Measurements from ENCODE around the gene ECSCR.
"Not testable (repeated sequence)": the region's sequence is repeated elsewhere in the genome, so short reads cannot be mapped to it uniquely, and the experiment has no call there.

The ECSCR gene, protein sequence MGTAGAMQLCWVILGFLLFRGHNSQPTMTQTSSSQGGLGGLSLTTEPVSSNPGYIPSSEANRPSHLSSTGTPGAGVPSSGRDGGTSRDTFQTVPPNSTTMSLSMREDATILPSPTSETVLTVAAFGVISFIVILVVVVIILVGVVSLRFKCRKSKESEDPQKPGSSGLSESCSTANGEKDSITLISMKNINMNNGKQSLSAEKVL

GRCh38 chr5:139462586-139463276 is at the start of gene ECSCR:
TSS of gene ECSCR (minus strand) at chr5:139462743. CDS start at chr5:139462670, 73 bp downstream.
- FAIRE-seq = no peak

DNA sequence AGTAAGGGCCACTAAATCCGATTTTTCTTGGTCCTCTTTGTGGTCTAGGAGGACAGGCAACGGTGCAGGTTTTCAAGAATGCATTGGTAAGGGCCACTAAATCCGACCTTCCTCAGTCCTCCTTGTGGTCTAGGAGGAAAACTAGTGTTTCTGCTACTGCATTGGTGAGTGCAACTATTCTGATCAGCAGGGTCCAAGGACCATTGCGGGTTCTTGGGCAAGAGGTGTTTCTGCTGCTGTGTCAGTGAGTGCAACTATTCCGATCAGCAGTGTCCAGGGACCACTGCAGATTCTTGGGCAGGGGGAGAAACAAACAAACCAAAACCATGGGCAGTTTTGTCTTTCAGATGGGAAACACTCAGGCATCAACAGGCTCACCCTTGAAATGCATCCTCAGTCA is 42.2 kb upstream of the ECSCR start:
- FAIRE-seq = not testable (repeated sequence)

- not testable (repeated sequence) for FAIRE-seq
These were observed 41.3 kb upstream of the ECSCR start for GRCh38 chr5:139503879-139504278.

DNA sequence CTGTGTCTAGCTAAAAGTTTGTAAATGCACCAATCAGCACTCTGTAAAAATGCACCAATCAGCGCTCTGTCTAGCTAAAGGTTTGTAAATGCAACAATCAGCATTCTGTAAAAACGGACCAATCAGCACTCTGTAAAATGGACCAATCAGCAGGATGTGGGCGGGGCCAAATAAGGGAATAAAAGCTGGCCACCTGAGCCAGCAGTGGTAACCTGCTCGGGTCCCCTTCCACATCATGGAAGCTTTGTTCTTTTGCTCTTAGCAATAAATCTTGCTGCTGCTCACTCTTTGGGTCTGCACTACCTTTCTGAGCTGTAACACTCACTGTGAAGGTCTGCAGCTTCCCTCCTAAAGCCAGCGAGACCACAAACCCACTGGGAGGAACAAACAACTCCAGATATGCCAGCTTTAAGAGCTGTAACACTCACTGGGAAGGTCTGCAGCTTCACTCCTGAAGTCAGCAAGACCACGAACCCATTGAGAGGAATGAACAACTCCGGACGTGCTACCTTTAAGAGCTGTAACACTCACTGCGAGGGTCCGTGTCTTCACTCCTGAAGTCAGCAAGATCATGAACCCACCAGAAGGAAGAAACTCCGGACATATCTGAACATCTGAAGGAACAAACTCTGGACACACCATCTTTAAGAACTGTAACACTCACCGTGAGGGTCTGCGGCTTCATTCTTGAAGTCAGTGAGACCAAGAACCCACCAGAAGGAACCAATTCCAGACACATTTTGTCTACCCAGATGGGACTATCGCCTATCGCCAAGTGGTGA is 40.7 kb upstream of the ECSCR start:
- FAIRE-seq = not testable (repeated sequence)

DNA sequence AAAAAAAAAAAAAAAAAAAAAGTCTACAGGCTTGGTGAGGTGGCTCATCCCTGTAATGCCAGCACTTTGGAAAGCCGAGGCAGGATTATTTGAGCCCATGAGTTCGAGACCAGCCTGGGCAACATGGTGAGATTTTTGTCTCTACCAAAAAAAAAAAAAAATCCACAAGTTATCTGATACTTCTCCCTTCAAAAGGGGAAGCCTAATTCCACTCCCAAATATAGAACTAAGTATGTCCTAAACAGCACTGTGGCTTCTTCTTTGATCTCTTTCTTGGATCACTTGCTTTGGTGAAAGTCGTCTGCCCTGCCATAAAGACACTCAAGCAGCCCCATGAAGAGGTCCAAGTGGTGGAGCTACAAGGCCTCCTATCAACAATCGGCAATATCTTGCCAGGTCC is 38.8 kb upstream of the ECSCR start:
- no peak for FAIRE-seq

GRCh38 chr5:139495638-139496435 is 33.3 kb upstream of the ECSCR start:
- FAIRE-seq = no peak

DNA sequence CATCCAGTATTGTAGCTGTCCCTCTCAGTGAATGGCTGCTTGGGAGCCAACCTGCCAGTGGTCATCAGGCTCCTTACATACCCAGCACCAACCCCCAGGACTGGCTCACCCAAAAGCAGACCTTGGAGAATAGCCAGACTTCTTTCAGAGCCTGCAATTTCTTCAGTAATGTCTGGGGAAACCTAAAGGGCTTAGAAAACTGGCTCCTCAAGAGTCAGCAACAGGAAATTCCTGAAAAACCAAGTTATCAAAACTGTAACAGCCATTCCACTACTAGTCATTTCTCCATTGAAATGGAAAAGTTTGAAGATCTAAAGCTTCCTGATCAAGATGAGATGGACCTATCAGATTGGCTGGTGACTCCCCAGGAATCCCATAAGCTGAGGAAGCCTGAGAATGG is 32.3 kb upstream of the ECSCR start:
- no peak for FAIRE-seq

GRCh38 chr5:139494256-139494655 is 31.7 kb upstream of the ECSCR start:
- FAIRE-seq = no peak

GRCh38 chr5:139492700-139493192 is 30.2 kb upstream of the ECSCR start:
- FAIRE-seq = no peak

GRCh38 chr5:139488260-139488659 is 25.7 kb upstream of the ECSCR start:
- no peak for FAIRE-seq

DNA sequence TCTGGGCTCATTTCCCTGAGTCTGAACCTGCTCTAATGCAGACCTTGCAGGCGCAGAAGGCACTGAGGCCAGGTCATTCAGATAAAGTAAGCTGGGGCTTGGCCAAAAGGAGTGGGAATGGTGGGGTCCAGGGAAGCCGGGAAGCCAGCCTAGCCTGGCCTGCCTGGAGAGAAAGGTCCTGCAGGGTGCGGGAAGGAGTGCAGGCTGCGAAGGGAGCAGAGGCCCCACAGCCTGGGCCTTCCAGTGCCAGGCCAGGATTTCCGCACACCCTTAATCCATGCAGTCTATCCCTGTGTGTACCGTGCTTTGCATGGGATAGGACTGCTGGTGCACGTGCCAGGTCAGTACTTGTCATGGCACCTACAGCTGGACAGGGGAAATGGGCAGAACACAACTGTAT is 23.7 kb upstream of the ECSCR start:
- FAIRE-seq = no peak

DNA sequence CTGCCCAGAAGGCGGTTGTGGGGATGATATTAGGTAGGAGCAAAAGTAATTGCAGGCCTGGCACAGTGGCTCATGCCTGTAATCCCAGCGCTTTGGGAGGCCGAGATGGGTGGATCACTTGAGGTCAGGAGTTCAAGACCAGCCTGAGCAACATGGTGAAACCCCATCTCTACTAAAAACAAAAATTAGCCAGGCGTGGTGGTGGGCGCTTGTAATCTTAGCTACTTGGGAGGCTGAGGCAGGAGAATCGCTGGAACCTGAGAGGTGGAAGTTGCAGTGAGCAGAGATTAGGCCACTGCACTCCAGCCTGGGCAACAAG is 20.3 kb upstream of the ECSCR start:
- FAIRE-seq = not testable (repeated sequence)

GRCh38 chr5:139482050-139482889 is 19.7 kb upstream of the ECSCR start, which contains the start of gene STING1:
TSS of gene STING1 (minus strand) at chr5:139482758. CDS start at chr5:139481704, 1,054 bp downstream.
- no peak for FAIRE-seq

- no peak for FAIRE-seq
These were observed 19.1 kb upstream of the ECSCR start for GRCh38 chr5:139481580-139482049.

DNA sequence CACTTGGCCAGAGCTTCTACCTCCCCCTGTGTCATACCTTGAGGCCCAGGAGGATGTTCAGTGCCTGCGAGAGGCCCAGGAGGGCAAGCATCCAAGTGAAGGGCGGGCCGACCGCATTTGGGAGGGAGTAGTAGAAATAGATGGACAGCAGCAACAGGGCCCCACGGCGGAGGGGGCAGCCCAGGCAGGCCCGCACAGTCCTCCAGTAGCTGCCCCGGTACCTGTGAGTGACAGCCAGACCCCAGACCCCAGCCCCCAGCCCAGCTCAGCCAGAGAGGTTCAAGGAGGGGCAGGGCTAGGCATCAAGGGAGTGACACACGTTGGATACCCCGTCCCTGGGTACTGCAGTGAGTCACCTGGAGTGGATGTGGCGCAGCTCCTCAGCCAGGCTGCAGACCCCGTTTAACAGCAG is 18.6 kb upstream of the ECSCR start:
- no peak for FAIRE-seq

- FAIRE-seq = not testable (repeated sequence)
These were observed 17.2 kb upstream of the ECSCR start for GRCh38 chr5:139479729-139480128.

- FAIRE-seq = not testable (repeated sequence)
These were observed 16.3 kb upstream of the ECSCR start for GRCh38 chr5:139478657-139479423.

DNA sequence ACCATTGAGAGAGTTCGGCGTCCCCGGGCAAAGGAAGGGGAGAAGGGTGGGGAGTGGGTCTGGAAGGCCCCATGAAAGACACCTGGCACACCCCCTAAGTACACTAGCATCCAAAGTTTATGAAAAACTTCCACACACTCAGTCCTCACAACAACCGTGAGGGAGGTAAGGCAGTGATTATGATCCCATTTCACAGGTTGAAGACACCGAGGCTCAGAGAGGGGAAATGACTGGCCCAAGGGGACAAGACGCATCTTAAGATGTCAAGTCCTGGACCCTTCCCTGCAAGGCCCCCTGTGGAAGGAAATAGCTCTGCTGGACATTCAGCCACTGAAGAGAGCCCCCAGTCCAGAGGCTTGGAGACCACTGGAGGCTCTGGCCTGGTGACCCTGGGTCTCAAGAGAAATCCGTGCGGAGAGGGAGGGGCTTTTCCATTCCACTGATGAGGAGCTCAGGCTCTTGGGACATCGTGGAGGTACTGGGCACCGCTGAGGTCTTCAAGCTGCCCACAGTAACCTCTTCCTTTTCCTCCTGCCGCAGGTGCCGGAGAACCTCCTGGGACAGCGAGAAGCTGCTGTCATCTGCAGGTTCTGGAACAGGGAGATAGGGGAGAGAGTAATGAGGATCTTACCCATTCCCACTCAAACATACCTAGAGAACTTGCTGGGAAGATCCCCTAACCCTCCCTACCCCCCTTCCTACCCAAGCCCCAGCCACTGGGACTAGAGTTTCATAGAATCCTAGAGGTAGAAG is 13.5 kb upstream of the ECSCR start:
- no peak for FAIRE-seq

DNA sequence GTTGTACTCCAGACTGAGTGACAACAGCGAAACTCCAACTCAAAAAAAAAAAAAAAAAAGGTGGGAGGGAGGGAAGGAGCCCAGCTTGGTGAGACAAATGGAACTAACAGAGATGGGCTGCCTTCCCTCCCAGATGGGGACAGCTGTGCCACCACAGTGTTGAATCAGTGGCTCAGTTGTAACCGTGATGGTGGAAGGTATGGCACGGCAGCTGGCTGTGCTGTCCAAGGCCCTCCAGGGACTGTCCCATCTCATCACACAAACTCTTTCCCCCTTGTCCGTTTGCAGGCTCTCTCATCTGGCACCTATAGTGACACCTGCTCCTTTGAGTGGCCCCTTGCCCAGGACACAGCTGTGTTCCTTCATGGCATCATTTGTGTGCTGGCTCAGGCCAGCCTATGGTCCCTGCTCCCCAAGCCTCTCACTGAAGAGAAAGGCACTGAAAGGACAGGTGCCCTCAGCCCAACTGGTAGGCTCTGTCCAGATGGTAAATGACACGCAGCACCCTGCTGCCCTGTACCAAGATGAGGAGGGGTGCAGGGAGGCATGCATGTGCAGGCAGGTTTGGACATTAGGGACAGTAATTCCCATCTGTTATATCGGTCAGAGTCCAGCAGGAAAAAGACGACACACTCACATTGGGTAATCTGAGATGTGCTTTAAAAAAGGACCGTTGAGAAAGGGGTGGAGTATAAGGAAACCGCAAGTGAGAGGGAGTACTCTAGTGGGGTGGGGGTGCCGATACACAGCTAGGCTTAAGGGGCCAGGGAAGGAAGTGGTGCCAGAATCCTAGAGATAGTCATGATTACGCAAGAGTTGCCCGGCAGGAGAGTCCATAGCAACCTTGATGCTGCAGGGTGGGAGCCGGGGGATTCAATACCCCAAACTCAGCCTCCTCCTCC is 12.6 kb upstream of the ECSCR start:
- FAIRE-seq = no peak
